HG02610 (cell line): Measurements from ENCODE around the gene TESMIN.

Experiments used
- ATAC-seq: cut with Tn5 transposase; IDR thresholded peaks from one replicate; pipeline ENCODE4 v1.9.1; 2021; ENCODE audit warnings: mild to moderate bottlenecking, moderate library complexity; ENCODE audit not compliant: unreplicated experiment

TESMIN gene, protein sequence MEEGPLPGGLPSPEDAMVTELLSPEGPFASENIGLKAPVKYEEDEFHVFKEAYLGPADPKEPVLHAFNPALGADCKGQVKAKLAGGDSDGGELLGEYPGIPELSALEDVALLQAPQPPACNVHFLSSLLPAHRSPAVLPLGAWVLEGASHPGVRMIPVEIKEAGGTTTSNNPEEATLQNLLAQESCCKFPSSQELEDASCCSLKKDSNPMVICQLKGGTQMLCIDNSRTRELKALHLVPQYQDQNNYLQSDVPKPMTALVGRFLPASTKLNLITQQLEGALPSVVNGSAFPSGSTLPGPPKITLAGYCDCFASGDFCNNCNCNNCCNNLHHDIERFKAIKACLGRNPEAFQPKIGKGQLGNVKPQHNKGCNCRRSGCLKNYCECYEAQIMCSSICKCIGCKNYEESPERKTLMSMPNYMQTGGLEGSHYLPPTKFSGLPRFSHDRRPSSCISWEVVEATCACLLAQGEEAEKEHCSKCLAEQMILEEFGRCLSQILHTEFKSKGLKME

GRCh38 chr11:68751331-68751856 is at the start of gene TESMIN:
Gene TESMIN, minus strand, starts transcription at chr11:68751520. Its CDS starts 860 bp downstream, at chr11:68750660.
- ATAC-seq: no peak

DNA sequence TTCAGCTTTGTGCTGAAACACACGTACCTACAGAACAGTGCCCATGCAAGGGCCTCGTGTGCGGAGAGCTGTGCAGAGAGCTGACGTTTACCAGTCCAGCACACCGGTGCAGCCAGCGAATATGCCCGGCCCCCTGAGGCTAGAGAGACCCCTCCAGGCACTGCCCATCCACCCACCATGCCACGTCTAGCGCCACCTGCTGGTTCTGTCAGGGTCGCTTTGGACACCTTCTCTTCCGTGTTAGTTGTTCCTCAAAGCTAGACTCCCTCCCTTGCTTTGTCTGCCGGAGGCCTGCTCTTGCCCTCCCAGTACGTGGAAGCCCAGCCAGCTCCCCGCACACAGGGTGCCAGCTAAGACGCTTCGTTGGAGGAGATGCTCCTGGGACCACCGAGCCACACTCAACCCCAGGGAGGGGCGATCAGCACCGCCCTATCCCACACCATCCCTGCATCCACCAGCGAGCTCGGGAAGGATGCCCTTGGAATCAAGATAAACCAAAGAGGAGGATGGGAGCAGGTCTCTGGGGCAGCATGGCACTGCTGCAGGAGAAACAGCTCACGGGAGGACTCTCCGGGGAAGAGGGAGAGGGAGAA is 47.0 kb upstream of the TESMIN start:
- ATAC-seq: no peak

- ATAC-seq: no peak
Measured at GRCh38 chr11:68796801-68797200, 45.5 kb upstream of the TESMIN start.

GRCh38 chr11:68792400-68792966 is 41.2 kb upstream of the TESMIN start:
- no peak for ATAC-seq

DNA sequence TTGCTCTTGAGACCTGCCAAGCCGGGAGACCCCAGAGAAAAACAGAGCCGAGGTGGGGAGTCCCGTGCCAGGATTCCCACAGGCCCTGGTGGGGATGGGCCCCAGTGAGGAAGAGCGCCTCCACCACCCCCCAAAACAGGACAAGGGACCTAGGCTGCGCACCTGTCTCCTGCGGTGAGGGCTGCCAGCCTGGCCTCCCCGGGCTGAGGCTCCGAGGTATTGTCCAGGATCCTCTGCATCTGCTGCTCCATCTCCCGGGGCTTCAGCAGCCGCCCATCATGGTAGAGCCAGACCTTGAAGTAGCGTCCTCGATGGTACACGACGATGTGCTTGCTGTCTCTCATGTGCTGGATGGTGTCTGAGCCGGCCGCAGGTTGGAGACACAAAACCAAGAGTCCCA is 33.3 kb upstream of the TESMIN start:
- ATAC-seq: no peak

DNA sequence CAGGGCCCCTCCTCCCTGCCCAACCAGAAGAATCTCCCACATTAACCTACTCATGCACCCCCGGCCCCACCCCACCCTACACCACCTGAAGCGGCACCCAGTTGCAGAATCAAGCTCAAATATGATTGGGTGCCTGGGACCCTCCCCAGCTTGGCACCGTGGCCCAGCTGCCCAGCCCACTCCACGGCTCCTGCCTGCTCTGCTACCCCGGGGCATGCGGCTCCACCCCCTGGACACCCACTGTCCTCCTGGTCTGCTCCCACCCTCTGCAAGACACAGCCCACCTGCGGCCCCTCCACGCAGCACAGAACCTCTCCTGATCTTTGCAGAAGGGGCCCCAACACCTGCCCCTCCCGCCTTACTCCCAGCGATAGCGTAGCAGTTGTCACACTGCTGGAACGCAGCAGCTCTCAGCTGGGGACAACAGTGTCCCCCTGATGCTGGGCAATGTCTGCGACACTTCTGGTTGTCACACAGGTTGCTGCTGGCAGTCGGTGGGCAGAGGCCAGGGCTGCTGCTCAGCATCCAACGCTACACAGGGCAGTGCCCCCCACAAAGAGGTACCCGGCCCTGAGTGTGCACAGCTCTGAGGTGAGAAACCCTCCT is 32.0 kb upstream of the TESMIN start:
- ATAC-seq: no peak

DNA sequence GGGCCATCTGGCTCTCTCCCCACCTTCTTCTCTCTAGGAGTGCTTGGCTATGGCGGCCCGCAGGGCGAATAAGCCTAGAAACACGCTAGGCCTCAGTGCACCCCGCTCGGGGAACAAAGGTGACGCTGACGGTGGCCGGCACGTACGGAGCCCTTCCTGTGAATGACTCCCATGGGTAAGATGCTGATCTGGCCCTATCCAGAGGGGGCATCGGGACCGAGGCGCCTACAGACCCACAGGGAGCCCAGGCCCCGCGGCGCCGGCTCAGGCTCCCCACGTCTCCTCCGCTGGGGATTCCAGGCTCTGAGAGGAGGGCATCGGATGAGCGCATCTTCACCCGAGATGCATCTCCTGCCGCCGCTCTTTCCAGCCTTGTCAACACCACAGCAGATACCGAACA is 31.4 kb upstream of the TESMIN start:
- ATAC-seq: no peak

- ATAC-seq: no peak
Measured at GRCh38 chr11:68780829-68781228, 29.5 kb upstream of the TESMIN start.

GRCh38 chr11:68778205-68778604 is 26.9 kb upstream of the TESMIN start:
- no peak for ATAC-seq

DNA sequence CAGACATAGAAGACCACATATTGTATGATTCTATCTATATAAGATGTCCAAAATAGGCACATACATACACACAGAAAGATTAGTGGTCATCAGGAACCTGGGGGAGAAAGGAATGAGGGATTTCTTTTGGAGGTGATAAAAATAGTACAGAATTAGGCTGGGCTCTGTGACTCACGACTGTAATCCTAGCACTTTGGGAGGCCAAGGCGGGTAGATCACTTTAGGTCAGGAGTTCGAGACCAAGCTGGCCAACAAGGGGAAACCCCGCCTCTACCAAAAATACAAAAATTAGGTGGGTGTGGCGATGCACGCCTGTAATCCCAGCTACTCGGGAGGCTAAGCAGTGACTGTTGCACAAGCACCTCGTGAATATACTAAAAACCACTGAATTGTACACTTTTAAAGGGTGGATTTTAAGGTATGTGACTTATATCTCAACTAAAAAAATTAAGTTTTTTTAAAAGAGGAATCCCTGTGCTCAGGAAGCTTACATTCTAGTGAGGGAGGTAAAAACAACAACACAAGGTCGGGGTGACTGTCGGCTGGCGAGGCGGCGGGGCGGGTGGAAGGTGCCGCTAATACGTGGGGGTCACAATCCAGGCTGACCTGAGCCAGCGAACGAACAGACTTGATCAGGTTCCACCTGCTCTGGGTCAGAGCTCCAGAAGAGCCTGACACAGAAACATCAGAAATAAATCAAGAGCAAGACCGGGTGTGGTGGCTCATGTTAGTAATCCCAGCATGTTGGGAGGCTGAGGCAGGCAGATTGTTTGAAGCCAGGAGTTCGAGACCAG is 25.3 kb upstream of the TESMIN start:
- ATAC-seq: no peak

GRCh38 chr11:68775951-68776388 is 24.6 kb upstream of the TESMIN start:
- no peak for ATAC-seq

- ATAC-seq: no peak
Measured at GRCh38 chr11:68774194-68774585, 22.9 kb upstream of the TESMIN start.

DNA sequence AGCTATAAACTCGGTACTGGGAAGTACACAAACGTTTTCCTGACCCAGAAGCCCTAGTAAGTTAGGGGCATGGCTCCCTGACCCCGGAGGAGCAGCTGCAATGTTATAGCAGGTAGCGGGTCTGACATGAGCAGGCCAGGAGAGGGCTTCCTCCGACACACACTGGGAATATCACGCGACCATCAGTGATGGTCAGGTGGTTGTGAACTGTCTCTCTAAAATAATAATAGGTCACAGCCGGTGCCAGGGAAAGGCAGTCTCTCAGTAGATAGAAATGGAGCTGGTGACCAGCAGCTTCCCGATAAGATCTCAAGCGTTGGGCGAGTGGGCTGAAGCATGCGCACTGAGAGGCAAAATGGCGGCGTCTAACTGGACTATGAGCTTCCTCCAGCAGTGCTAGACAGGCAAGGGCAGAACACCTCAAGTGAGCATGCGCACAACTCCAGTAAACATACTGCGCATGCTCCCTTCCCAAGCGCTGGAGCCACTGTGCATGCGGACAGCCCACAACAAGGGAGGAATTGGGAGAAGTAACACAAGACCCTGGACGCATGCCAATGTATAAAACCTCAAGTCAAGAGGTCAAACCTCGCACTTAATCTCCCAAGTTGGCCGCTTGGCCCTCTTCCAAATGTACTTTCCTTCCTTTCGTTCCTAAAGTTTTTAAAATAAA is 22.3 kb upstream of the TESMIN start:
- no peak for ATAC-seq

GRCh38 chr11:68772936-68773335 is 21.6 kb upstream of the TESMIN start:
- no peak for ATAC-seq

GRCh38 chr11:68770781-68771180 is 19.5 kb upstream of the TESMIN start:
- ATAC-seq: no peak

DNA sequence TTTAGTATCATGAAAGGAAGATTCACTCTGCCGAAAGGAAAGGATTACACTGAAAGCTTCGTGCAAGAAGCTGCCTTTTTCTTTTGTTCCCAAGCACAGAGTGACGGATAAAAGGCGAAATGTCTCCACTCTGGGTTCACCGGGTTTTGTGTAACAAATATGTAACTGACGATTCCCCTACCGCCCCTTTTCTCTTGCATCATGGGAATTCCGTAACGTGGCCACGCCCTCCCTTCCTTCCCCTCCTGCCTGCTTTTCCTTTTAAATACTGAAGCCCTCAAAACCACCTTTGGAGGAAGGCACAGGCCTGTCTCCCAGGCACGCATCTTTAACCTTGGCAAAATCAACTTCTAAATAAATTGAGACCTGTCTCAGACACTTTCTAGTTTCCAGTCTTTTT is 16.4 kb upstream of the TESMIN start:
- no peak for ATAC-seq

DNA sequence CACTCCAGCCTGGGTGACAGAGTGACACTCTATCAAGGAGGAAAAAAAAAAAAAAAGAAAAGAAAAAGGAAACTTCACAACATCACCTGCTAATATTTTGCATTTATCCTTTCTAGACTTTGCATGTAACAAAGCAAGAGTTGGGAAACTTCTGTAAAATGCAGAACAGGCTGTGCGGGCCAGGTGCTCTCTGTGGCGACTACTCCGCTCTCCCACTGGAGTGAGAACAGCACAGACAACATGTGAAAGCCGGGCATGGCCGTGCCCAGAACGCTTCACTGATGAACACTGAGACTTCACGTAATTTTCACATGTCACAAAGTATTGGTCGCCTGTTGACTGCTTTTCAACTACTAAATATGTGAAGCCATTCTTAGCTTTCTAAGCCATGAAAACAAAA is 15.5 kb upstream of the TESMIN start:
- ATAC-seq: no peak

DNA sequence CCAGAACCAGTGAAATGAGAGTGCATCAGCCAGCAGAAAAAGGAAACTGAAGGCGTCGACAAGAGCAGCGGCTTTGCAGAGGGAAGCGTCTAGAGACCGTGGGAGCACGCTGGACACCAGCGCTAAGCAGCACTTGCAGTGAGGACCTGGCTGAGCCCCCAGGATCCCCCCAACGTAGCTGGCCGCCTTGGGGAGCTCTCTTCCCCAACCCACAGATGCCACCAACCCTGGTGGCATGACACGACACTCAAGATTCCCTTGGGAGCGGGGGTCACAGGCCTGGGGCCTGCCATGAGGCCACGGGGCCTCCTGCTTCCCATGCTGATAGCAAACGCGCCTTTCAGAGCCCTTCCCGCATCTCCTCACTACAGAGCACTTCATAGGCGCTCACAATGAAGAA is 13.4 kb upstream of the TESMIN start:
- no peak for ATAC-seq

DNA sequence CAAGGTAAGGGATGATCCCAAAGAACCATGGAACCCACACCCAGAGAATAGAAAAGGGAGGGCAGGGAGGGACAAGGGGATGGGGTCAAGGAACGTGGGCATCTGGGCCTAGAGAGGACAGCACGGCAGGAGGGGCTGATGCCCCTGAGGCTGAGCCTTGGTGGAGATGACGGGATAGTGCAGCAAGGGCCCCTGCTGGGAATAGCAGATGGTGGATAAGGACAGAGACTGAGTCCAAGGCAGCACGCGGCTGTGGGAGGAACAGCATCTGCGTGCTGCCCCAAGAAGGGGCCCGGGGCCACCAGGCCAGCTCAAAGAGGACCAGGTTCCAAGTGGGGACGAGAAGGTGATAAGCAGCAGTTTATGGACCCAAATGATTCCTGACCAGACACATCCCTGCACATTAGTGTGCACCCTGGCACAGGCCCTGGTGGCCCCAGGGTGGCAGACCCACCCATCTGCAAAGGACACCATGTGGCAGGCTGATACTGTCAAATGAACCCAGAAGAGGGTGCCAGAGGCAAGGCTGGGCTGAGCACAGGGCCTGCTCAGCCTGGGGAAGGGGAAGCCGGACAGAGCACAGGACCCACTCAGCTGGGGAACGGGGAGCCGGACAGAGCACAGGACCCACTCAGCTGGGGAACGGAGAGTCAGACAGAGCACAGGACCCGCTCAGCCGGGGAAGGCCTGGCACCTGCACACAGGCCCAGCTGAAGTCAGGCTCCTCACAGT is 12.8 kb upstream of the TESMIN start:
- ATAC-seq: no peak
